RPMI7951 (cell line): ENCODE data around the gene C11orf52. TPM values are rescaled to one million over a fixed set of nuclear protein-coding genes. Genes with fewer than 3 reads are reported as not detected.

Source experiments
- DNase-seq: peaks from one replicate; pipeline ENCODE4 v3.0.0-alpha.2; 2012; ENCODE audit warnings: low read depth
- total RNA-seq: library from RNA; depleted of rRNA; stranded (reverse); fragments of >200 nt; shearing (Covaris generic); gene quantifications from 2 replicates; pipeline ENCODE4 v1.2.3, GENCODE V29; 2014; rRNA removed

Gene C11orf52
- total RNA-seq, 1 experiment from 2014 or later, result not detected

GRCh38 chr11:111976119-111976766 lies 57.5 kb downstream of the C11orf52 start:
- no peak for DNase-seq

Other genes with a start within 250 kb of the C11orf52 start
- gene PPP2R1B, start 152.5 kb upstream of the C11orf52 start, total RNA-seq, result 33.4 and 36.9 TPM in 2 replicates
- gene ALG9, start 47.3 kb upstream of the C11orf52 start, total RNA-seq, result 33.5 and 34.8 TPM in 2 replicates
- 4.7 and 6.0 TPM in 2 replicates for gene FDXACB1, start 39.7 kb upstream of the C11orf52 start, total RNA-seq
- 27.9 and 43.3 TPM in 2 replicates for gene CFAP68, start 39.4 kb upstream of the C11orf52 start, total RNA-seq
- gene CRYAB, start 7.1 kb upstream of the C11orf52 start, total RNA-seq, result 0.29 TPM in 1 of 2 replicates, not detected in the other
- not detected in 2 replicates for gene HSPB2, start 6.2 kb upstream of the C11orf52 start, total RNA-seq
- 15.0 and 17.8 TPM in 2 replicates for gene DIXDC1, start 18.4 kb downstream of the C11orf52 start, total RNA-seq
- gene DLAT, start 106.5 kb downstream of the C11orf52 start, total RNA-seq, result 55.1 and 72.1 TPM in 2 replicates
- 5.9 and 6.4 TPM in 2 replicates for gene PIH1D2, start 155.1 kb downstream of the C11orf52 start, total RNA-seq
- gene NKAPD1, start 155.4 kb downstream of the C11orf52 start, total RNA-seq, result 20.9 and 22.5 TPM in 2 replicates
- 116 and 120 TPM in 2 replicates for gene TIMM8B, start 167.8 kb downstream of the C11orf52 start, total RNA-seq
- gene SDHD, start 168.0 kb downstream of the C11orf52 start, total RNA-seq, result 275 and 281 TPM in 2 replicates
- gene IL18, start 245.2 kb downstream of the C11orf52 start, total RNA-seq, result not detected in 2 replicates
- gene TEX12, start 248.5 kb downstream of the C11orf52 start, total RNA-seq, result 0.29 and 0.48 TPM in 2 replicates